Measurements from ENCODE around the gene BPIFA3. TPM values are rescaled to one million over a fixed set of nuclear protein-coding genes. Genes with fewer than 3 reads are reported as not detected.
A peak's percentile ranks its signal among the peaks of the same experiment; 100 is the strongest.

BPIFA3 gene
- polyA plus RNA-seq, 3 donors: not detected

- Mint-ChIP-seq H3K27ac (peak overlapping the region in 2 of 7 donors; percentile 40 to 70), H3K4me3 (no peak overlapping the region), H3K9me3 (peaks cover 0 to 2% (median 0%) of the 10 kb centered on the region in 7 donors), H3K4me1 (peaks cover 13% of the 10 kb centered on the region), H3K36me3 (no peaks in the 10 kb centered on the region), H3K27me3 (ENCODE audit: low read depth in 3 of 3) (peaks cover 5 to 21% (median 7%) of the 10 kb centered on the region in 3 donors)
- DNase-seq: no peak
- H3K4me2 ChIP-seq (replicated peaks; ENCODE audit: extremely low read depth, low read length, poor library complexity, severe bottlenecking): no peak overlapping the region
- H3K9ac ChIP-seq (ENCODE audit: insufficient read depth, low read length, poor library complexity, severe bottlenecking): no peak overlapping the region
- H3K79me2 ChIP-seq (ENCODE audit: insufficient read depth, low read length): no peaks in the 10 kb centered on the region
- no peak overlapping the region for H3K27ac ChIP-seq (ENCODE audit: low read depth in 1 of 2, low read length in 2 of 2)
- no peaks in the 10 kb centered on the region for H4K20me1 ChIP-seq (ENCODE audit: insufficient read depth, low read length)
- H3K36me3 ChIP-seq (replicated peaks in 1 of 2; ENCODE audit: control insufficient read depth in 1 of 2, insufficient read depth in 2 of 2, low read length in 2 of 2): no peaks in the 10 kb centered on the region
- peaks cover 5% of the 10 kb centered on the region in 2 donors for H3K4me1 ChIP-seq (ENCODE audit: control insufficient read depth in 1 of 2, insufficient read depth in 2 of 2, low read length in 2 of 2)
- no peak overlapping the region for H2AFZ ChIP-seq (ENCODE audit: insufficient read depth, low read depth, low read length, poor library complexity, severe bottlenecking)
- 0% methylated on average over 1 of the region's 2 CpGs for WGBS (ENCODE audit: insufficient coverage)
- intact Hi-C loops (cut with micrococcal nuclease): no loop called here
- no peak for TF ChIP-seq CTCF (IDR thresholded peaks at IDR 0.05)
- peaks cover 0 to 2% of the 10 kb centered on the region in 2 donors for H3K27me3 ChIP-seq (ENCODE audit: control insufficient read depth in 2 of 2, insufficient read depth in 2 of 2, low read length in 2 of 2)
- H3K4me3 ChIP-seq (replicated peaks in 1 of 3; ENCODE audit: low read depth in 2 of 3, low read length in 3 of 3): no peak overlapping the region
- H3K9me3 ChIP-seq (replicated peaks in 1 of 2; ENCODE audit: control insufficient read depth in 1 of 2, insufficient read depth in 1 of 2, low read length in 2 of 2): no peaks in the 10 kb centered on the region
Observed at GRCh38 chr20:33232486-33233072, 15.4 kb downstream of the BPIFA3 start.

- H3K36me3 Mint-ChIP-seq: no peaks in the 10 kb centered on the region
- no peak for TF ChIP-seq CTCF (IDR thresholded peaks at IDR 0.05)
- 39% methylated on average over 4 of the region's 5 CpGs for WGBS (ENCODE audit: insufficient coverage)
- H3K4me1 Mint-ChIP-seq: peaks cover 13% of the 10 kb centered on the region
- Histone ChIP-seq H3K79me2 (ENCODE audit: insufficient read depth, low read length) (no peaks in the 10 kb centered on the region), H3K9me3 (replicated peaks in 1 of 2; ENCODE audit: control insufficient read depth in 1 of 2, insufficient read depth in 1 of 2, low read length in 2 of 2) (no peaks in the 10 kb centered on the region), H2AFZ (ENCODE audit: insufficient read depth, low read depth, low read length, poor library complexity, severe bottlenecking) (no peak overlapping the region), H3K27ac (ENCODE audit: low read depth in 1 of 2, low read length in 2 of 2) (no peak overlapping the region), H3K4me1 (ENCODE audit: control insufficient read depth in 1 of 2, insufficient read depth in 2 of 2, low read length in 2 of 2) (peaks cover 5% of the 10 kb centered on the region in 2 donors), H4K20me1 (ENCODE audit: insufficient read depth, low read length) (no peaks in the 10 kb centered on the region), H3K4me2 (replicated peaks; ENCODE audit: extremely low read depth, low read length, poor library complexity, severe bottlenecking) (no peak overlapping the region), H3K27me3 (ENCODE audit: control insufficient read depth in 2 of 2, insufficient read depth in 2 of 2, low read length in 2 of 2) (peaks cover 0 to 2% of the 10 kb centered on the region in 2 donors), H3K36me3 (replicated peaks in 1 of 2; ENCODE audit: control insufficient read depth in 1 of 2, insufficient read depth in 2 of 2, low read length in 2 of 2) (no peaks in the 10 kb centered on the region), H3K4me3 (replicated peaks in 1 of 3; ENCODE audit: low read depth in 2 of 3, low read length in 3 of 3) (no peak overlapping the region), H3K9ac (ENCODE audit: insufficient read depth, low read length, poor library complexity, severe bottlenecking) (no peak overlapping the region)
- peaks cover 5 to 21% (median 7%) of the 10 kb centered on the region in 3 donors for H3K27me3 Mint-ChIP-seq (ENCODE audit: low read depth in 3 of 3)
- H3K9me3 Mint-ChIP-seq: peaks cover 0 to 2% (median 0%) of the 10 kb centered on the region in 7 donors
- DNase-seq: no peak
- H3K4me3 Mint-ChIP-seq: no peak overlapping the region
- H3K27ac Mint-ChIP-seq: no peak overlapping the region
- intact Hi-C loops (cut with micrococcal nuclease): no loop called here
Observed at GRCh38 chr20:33233129-33233774, 16.1 kb downstream of the BPIFA3 start.
